CD8-positive, alpha-beta memory T cell (primary cell): ENCODE measurements around the gene MGST3. TPM values are rescaled to one million over a fixed set of nuclear protein-coding genes. Genes with fewer than 3 reads are reported as not detected.
"Not testable (repeated sequence)": the region's sequence is repeated elsewhere in the genome, so short reads cannot be mapped to it uniquely, and the experiment has no call there.

Experiments
- CTCF ChIA-PET: fragments of 350-600 bp; sonication (Branson Sonifier 250); formaldehyde crosslinking; loops from one replicate; lab custom pipeline; 2021; ENCODE audit warnings: antibody characterized with exemption; lab: Charles Lee
- POLR2A ChIA-PET: fragments of 350-600 bp; sonication (Branson Sonifier 250); formaldehyde crosslinking; loops from one replicate; lab custom pipeline; 2021; ENCODE audit warnings: antibody characterized with exemption; lab: Charles Lee
- DNase-seq, 5 donors: peaks; one replicate each; pipeline versions ENCODE4 v3.0.0 to v3.0.0-alpha.2; 2020 to 2022; ENCODE audit warnings: mixed read lengths in 1 of 5
- H3K27ac ChIP-seq: one replicate; pipeline ENCODE4 v1.7.0; 2013; ENCODE audit warnings: low read depth, mild to moderate bottlenecking, low read length, moderate library complexity
- H3K27me3 ChIP-seq: 2 replicates; pipeline ENCODE4 v1.7.0; 2013; ENCODE audit warnings: low read length, mild to moderate bottlenecking; ENCODE audit not compliant: insufficient read depth, poor library complexity, severe bottlenecking
- H3K36me3 ChIP-seq: 2 replicates; pipeline ENCODE4 v1.7.0; 2013; ENCODE audit warnings: mild to moderate bottlenecking, low read length, moderate library complexity; ENCODE audit not compliant: insufficient read depth
- H3K4me1 ChIP-seq: 2 replicates; pipeline ENCODE4 v1.7.0; 2013; ENCODE audit warnings: mild to moderate bottlenecking, low read length, moderate library complexity; ENCODE audit not compliant: insufficient read depth
- H3K4me3 ChIP-seq: 2 replicates; pipeline ENCODE4 v1.7.0; 2013; ENCODE audit warnings: mild to moderate bottlenecking, low read length
- H3K9me3 ChIP-seq: 2 replicates; pipeline ENCODE4 v1.7.0; 2013; ENCODE audit warnings: mild to moderate bottlenecking, low read length
- H3K27ac Mint-ChIP-seq, 8 donors: one replicate each; pipeline ENCODE4 v1.8.0; 2020 to 2021; ENCODE audit warnings: mixed read lengths in 8 of 8, mild to moderate bottlenecking in 6 of 8, inconsistent platforms in 3 of 8, moderate library complexity in 3 of 8
- H3K27me3 Mint-ChIP-seq, 2 donors: one replicate each; pipeline ENCODE4 v1.8.0; 2020 to 2021; ENCODE audit warnings: mixed read lengths in 2 of 2, mild to moderate bottlenecking in 1 of 2, moderate library complexity in 1 of 2
- H3K36me3 Mint-ChIP-seq, 3 donors: one replicate each; pipeline ENCODE4 v1.8.0; 2020 to 2021; ENCODE audit warnings: mixed read lengths in 3 of 3, inconsistent platforms in 1 of 3, mild to moderate bottlenecking in 1 of 3
- H3K4me1 Mint-ChIP-seq, 3 donors: one replicate each; pipeline ENCODE4 v1.8.0; 2020 to 2021; ENCODE audit warnings: mixed read lengths in 3 of 3, inconsistent platforms in 1 of 3, mild to moderate bottlenecking in 1 of 3
- H3K4me3 Mint-ChIP-seq, 7 donors: one replicate each; pipeline ENCODE4 v1.8.0; 2020 to 2021; ENCODE audit warnings: mixed read lengths in 7 of 7, mild to moderate bottlenecking in 6 of 7, moderate library complexity in 4 of 7, inconsistent platforms in 2 of 7
- H3K9me3 Mint-ChIP-seq, 5 donors: one replicate each; pipeline ENCODE4 v1.8.0; 2020 to 2022; ENCODE audit warnings: mixed read lengths in 5 of 5, mild to moderate bottlenecking in 3 of 5, moderate library complexity in 2 of 5, inconsistent platforms in 1 of 5
- polyA plus RNA-seq: library from polyadenylated mRNA; unstranded; fragments of 300-500 nt; fragmentation: Illumina TruSeq; gene quantifications from one replicate; pipeline ENCODE4 v1.2.3, GENCODE V29; 2021
- total RNA-seq, 2 experiments: library from RNA; stranded (reverse); gene quantifications; one replicate each; pipeline ENCODE4 v1.2.3, GENCODE V29; 2021

The MGST3 gene
- total and polyA plus RNA-seq, 3 experiments from 2014 or later, result 55.6 to 143 (median 57.8) TPM

DNA sequence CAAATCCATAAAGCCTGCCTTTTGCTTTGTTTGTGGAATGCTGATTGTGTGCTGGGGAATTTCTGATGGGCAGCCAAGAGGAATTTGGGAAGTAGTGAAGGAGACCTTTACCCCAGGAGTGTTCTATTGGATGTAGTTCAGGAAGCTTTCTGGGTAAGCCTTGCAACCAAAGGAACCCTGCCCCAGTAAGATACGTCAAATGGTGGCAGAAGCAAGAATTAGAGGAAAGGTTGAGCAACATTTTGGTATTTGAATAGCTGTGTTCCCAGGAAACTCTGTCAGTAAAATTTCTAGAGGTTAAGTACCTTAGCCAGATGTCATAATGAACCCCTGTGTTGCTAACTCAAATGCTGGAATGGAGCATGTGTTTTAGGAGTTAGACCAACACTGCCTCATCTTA is 6.4 kb downstream of the MGST3 start:
- Mint-ChIP-seq H3K9me3 (no peaks in the 10 kb centered on the region), H3K36me3 (peaks cover 0 to 40% (median 9%) of the 10 kb centered on the region in 3 donors), H3K4me1 (peaks cover 21 to 74% (median 38%) of the 10 kb centered on the region in 3 donors), H3K27ac (peak overlapping the region in 3 of 8 donors; percentile 14 to 54 (median 23)), H3K27me3 (no peaks in the 10 kb centered on the region), H3K4me3 (no peak overlapping the region)
- Histone ChIP-seq H3K4me1 (peaks cover 5% of the 10 kb centered on the region), H3K36me3 (no peaks in the 10 kb centered on the region), H3K27ac (no peak overlapping the region), H3K9me3 (no peaks in the 10 kb centered on the region), H3K4me3 (no peak overlapping the region), H3K27me3 (no peaks in the 10 kb centered on the region)
- POLR2A ChIA-PET, result no interaction called here
- no peak for DNase-seq
- CTCF ChIA-PET, result no interaction called here

DNA sequence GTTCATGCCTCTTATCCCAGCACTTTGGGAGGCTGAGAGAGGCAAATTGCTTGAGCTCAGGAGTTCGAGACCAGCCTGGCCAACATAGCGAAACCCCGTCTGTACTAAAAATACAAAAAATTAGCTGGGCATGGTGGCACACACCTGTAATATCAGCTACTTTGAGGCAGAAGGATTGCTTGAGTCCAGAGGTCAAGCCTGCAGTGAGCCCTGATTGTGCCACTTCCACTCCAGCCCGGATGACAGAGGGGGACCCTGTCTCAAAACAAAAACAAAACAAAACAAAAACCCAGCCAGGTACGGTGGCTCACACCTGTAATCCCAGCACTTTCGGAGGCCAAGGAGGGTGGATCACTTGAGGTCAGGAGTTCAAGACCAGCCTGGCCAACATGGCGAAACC is 7.2 kb downstream of the MGST3 start:
- H3K4me1 Mint-ChIP-seq, result peaks cover 21 to 77% (median 38%) of the 10 kb centered on the region in 3 donors
- CTCF ChIA-PET, H3K4me3 ChIP-seq, H3K9me3 Mint-ChIP-seq, H3K36me3 ChIP-seq, H3K4me3 Mint-ChIP-seq, H3K27ac ChIP-seq, POLR2A ChIA-PET, H3K27me3 Mint-ChIP-seq, H3K27me3 ChIP-seq, DNase-seq, H3K9me3 ChIP-seq, H3K4me1 ChIP-seq, H3K27ac Mint-ChIP-seq: not testable (repeated sequence)
- H3K36me3 Mint-ChIP-seq, result peaks cover 0 to 40% (median 9%) of the 10 kb centered on the region in 3 donors

DNA sequence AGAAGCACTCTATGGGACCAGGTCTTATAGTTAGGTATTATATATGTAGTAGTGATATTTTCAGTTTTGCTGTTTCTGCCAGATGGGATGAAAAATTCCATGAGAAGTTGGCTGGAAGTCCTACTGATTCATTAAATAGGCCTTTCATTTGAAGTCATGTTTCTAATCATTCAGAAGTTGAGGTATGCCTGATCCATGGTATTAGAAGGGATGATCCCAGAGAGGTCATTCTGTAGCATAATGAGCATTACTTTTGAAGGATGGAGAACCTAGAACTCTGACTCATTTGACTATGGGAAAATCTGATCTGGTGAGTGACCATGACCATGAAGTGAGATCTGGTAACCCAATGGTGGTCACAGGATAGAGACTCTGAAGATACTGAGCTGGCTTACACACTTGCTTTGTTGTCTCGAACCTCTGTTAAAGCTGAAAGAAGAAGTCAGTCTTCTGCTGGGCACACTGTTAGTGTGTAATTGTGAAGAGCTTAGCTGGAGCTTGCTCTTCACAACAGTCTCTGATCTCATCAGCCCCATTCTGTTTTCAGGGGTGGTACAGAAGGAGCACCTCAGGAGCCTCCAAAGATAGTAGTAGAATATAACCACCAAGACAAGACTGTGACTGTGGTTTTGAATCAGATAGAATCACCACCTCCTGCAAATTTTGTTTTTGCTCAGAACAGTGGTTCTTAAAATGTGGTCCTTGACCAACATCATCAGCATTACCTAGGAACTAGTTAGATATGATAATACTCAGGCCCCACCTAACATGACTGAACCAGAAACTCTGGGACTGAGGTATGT is 9.0 kb downstream of the MGST3 start:
- no peaks in the 10 kb centered on the region for H3K27me3 ChIP-seq
- H3K9me3 ChIP-seq, result no peaks in the 10 kb centered on the region
- H3K4me3 ChIP-seq, result no peak overlapping the region
- ChIA-PET POLR2A (no interaction called here), CTCF (no interaction called here)
- Mint-ChIP-seq H3K9me3 (no peaks in the 10 kb centered on the region), H3K36me3 (peaks cover 0 to 41% (median 9%) of the 10 kb centered on the region in 3 donors), H3K4me1 (peaks cover 10 to 68% (median 30%) of the 10 kb centered on the region in 3 donors), H3K27ac (no peak overlapping the region), H3K4me3 (no peak overlapping the region), H3K27me3 (no peaks in the 10 kb centered on the region)
- no peak overlapping the region for H3K27ac ChIP-seq
- H3K36me3 ChIP-seq, result no peaks in the 10 kb centered on the region
- no peaks in the 10 kb centered on the region for H3K4me1 ChIP-seq
- no peak for DNase-seq

DNA sequence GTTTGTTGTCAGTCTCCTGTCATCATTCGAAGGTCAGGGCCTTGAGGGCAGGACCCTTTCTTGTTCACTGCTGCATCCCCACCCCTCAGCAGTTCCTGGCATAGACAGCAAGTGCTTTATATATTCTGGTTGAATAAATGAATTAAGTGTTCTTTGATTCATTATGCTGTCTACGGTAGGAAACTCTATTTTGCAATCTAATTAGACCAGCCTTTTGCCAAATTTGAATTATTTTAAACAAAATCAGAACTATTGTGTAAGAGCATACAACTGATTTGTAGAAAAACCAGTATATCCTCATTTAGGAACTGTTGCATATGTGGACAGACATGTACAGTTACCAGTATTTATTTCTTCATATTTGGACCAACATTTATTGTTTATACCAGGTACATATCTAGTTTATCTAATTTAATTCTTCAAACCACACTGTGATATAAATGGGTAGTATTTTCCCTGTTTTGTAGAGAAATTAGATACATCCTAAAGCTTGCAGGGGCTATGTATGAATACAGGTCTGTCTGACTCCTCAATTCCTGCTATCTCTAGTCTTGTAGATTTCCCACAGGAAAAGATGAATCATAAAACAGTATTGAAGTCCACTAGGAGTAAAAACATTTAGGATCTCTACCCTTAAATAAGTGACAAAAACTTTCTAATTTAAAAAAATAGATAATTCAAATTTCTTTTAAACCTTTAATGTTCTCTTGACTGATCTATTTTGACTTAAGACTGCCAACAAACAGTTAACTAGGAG is 10.4 kb downstream of the MGST3 start:
- Histone ChIP-seq H3K4me3 (no peak overlapping the region), H3K27ac (no peak overlapping the region), H3K27me3 (no peaks in the 10 kb centered on the region), H3K9me3 (no peaks in the 10 kb centered on the region), H3K36me3 (no peaks in the 10 kb centered on the region), H3K4me1 (peaks cover 7% of the 10 kb centered on the region)
- DNase-seq, result no peak
- Mint-ChIP-seq H3K36me3 (peaks cover 0 to 34% (median 2%) of the 10 kb centered on the region in 3 donors), H3K4me3 (no peak overlapping the region), H3K4me1 (peaks cover 19 to 72% (median 34%) of the 10 kb centered on the region in 3 donors), H3K27me3 (no peaks in the 10 kb centered on the region), H3K27ac (no peak overlapping the region), H3K9me3 (no peaks in the 10 kb centered on the region)
- CTCF ChIA-PET, result no interaction called here
- POLR2A ChIA-PET, result no interaction called here

GRCh38 chr1:165644064-165644735 is 13.2 kb downstream of the MGST3 start:
- no peak overlapping the region for H3K4me3 ChIP-seq
- CTCF ChIA-PET, result interaction anchor here (0.8 to 1.6 kb wide), 2 partner anchors 13 to 42 kb away, joined by 3 read pairs; partner anchors contain the start of gene MGST3
- no peaks in the 10 kb centered on the region for H3K27me3 ChIP-seq
- DNase-seq, result no peak
- Mint-ChIP-seq H3K27me3 (no peaks in the 10 kb centered on the region), H3K27ac (peak overlapping the region in 1 of 8 donors; percentile 9), H3K4me1 (peaks cover 22 to 69% (median 40%) of the 10 kb centered on the region in 3 donors), H3K36me3 (peaks cover 0 to 21% (median 0%) of the 10 kb centered on the region in 3 donors), H3K4me3 (no peak overlapping the region), H3K9me3 (no peaks in the 10 kb centered on the region)
- no peak overlapping the region for H3K27ac ChIP-seq
- H3K9me3 ChIP-seq, result no peaks in the 10 kb centered on the region
- POLR2A ChIA-PET, result no interaction called here
- peaks cover 7% of the 10 kb centered on the region for H3K4me1 ChIP-seq
- no peaks in the 10 kb centered on the region for H3K36me3 ChIP-seq

DNA sequence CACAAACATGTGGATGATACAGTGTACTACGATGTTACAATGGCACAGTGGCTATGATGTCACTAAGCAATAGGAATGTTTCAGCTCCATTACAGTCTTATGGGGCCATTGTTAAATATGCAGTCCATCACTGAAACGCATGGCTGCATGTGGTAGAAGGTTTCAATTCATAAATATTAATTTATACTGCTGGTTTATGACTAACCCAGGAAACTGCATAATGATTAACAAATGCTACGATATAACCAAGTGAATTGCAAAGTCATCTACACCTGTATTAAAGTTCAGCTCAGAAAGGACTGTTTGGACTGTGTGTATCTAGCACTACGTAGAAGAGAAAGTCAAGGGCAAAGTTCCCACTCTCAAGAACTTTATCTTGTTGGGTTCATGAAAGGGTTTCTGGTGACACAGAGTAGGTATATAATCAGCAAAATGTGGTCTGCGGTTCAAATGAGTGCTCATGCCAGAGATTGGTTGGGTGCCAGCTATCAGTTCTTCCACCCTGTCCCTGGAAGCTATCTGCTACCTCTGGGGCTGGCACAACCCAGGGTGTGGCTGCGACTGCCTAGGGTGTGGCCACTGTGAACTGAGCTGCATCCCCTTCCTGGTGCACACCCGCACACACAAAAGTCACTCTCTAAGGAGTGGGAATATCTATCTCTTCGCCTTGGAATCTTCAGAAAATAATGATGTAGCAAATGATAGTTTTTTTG is 14.8 kb downstream of the MGST3 start:
- Mint-ChIP-seq H3K27ac (peak overlapping the region in 5 of 8 donors; percentile 13 to 66 (median 29)), H3K27me3 (no peaks in the 10 kb centered on the region), H3K4me3 (no peak overlapping the region), H3K36me3 (peaks cover 0 to 21% (median 0%) of the 10 kb centered on the region in 3 donors), H3K4me1 (peaks cover 17 to 59% (median 29%) of the 10 kb centered on the region in 3 donors), H3K9me3 (no peaks in the 10 kb centered on the region)
- POLR2A ChIA-PET, result interaction anchor here (0.8 kb wide), 1 partner anchor 123 kb away, joined by 3 read pairs; the partner anchor contains the start of gene TMCO1
- peaks cover 7% of the 10 kb centered on the region for H3K4me1 ChIP-seq
- peak in 2 of 5 donors; percentile 3 to 5 for DNase-seq
- H3K4me3 ChIP-seq, result no peak overlapping the region
- no peak overlapping the region for H3K27ac ChIP-seq
- CTCF ChIA-PET, result interaction anchor here (1.6 kb wide), 1 partner anchor 15 kb away, joined by 3 read pairs; the partner anchor contains the start of gene MGST3
- H3K9me3 ChIP-seq, result no peaks in the 10 kb centered on the region
- H3K36me3 ChIP-seq, result peaks cover 4% of the 10 kb centered on the region
- no peaks in the 10 kb centered on the region for H3K27me3 ChIP-seq

- Histone ChIP-seq H3K4me3 (no peak overlapping the region), H3K27me3 (no peaks in the 10 kb centered on the region), H3K4me1 (peaks cover 7% of the 10 kb centered on the region), H3K9me3 (no peaks in the 10 kb centered on the region), H3K36me3 (peaks cover 10% of the 10 kb centered on the region), H3K27ac (no peak overlapping the region)
- H3K36me3 Mint-ChIP-seq, result peaks cover 0 to 35% (median 2%) of the 10 kb centered on the region in 3 donors
- H3K4me3 Mint-ChIP-seq, result no peak overlapping the region
- ChIA-PET CTCF (no interaction called here), POLR2A (no interaction called here)
- no peaks in the 10 kb centered on the region for H3K9me3 Mint-ChIP-seq
- peaks cover 15 to 44% (median 24%) of the 10 kb centered on the region in 3 donors for H3K4me1 Mint-ChIP-seq
- no peak overlapping the region for H3K27ac Mint-ChIP-seq
- no peak for DNase-seq
- H3K27me3 Mint-ChIP-seq, result no peaks in the 10 kb centered on the region
These were observed 16.5 kb downstream of the MGST3 start for GRCh38 chr1:165647517-165647916.
